ENCODE results near the gene ARHGAP15.

- no peak for TF ChIP-seq CTCF (IDR thresholded peaks at IDR 0.05)
- TF ChIP-seq POLR2AphosphoS5 (IDR thresholded peaks at IDR 0.05): no peak
- no peak for TF ChIP-seq POLR2A (IDR thresholded peaks at IDR 0.05)
Measured at GRCh38 chr2:143564419-143564818, 435.2 kb downstream of the ARHGAP15 start.
